Mesothelial cell of epicardium (in vitro differentiated cells): ENCODE measurements around the gene CDKN2D. TPM values are rescaled to one million over a fixed set of nuclear protein-coding genes. Genes with fewer than 3 reads are reported as not detected.

Experiments
- DNase-seq, 2 experiments: peaks; one replicate each; pipeline ENCODE4 v3.0.0; 2021; ENCODE audit warnings: low spot score in 2 of 2; ENCODE audit not compliant: unreplicated experiment in 2 of 2
- H3K27ac Mint-ChIP-seq: 2 replicates; pipeline ENCODE4 v1.8.0; 2021; ENCODE audit warnings: mixed read lengths
- H3K27me3 Mint-ChIP-seq: 2 replicates; pipeline ENCODE4 v1.8.0; 2021; ENCODE audit warnings: low read depth, mixed read lengths
- H3K36me3 Mint-ChIP-seq: 2 replicates; pipeline ENCODE4 v1.8.0; 2021; ENCODE audit warnings: mixed read lengths
- H3K4me1 Mint-ChIP-seq: 2 replicates; pipeline ENCODE4 v1.8.0; 2021; ENCODE audit warnings: mixed read lengths
- H3K4me3 Mint-ChIP-seq: 2 replicates; pipeline ENCODE4 v1.8.0; 2021; ENCODE audit warnings: mild to moderate bottlenecking, moderate library complexity, mixed read lengths
- H3K9me3 Mint-ChIP-seq: 2 replicates; pipeline ENCODE4 v1.8.0; 2021; ENCODE audit warnings: mixed read lengths
- CTCF ChIP-seq: fragments of 200-600 bp; sonication (generic); IDR thresholded peaks from one replicate; pipeline ENCODE4 v1.5.0; 2021; ENCODE audit warnings: antibody characterized with exemption; ENCODE audit not compliant: unreplicated experiment
- total RNA-seq: library from RNA; stranded (reverse); gene quantifications from 3 replicates; pipeline ENCODE4 v1.2.1, GENCODE V29; 2021

Gene CDKN2D
- total RNA-seq = 2.6 to 3.1 TPM (median 2.7 TPM) in 3 replicates

DNA sequence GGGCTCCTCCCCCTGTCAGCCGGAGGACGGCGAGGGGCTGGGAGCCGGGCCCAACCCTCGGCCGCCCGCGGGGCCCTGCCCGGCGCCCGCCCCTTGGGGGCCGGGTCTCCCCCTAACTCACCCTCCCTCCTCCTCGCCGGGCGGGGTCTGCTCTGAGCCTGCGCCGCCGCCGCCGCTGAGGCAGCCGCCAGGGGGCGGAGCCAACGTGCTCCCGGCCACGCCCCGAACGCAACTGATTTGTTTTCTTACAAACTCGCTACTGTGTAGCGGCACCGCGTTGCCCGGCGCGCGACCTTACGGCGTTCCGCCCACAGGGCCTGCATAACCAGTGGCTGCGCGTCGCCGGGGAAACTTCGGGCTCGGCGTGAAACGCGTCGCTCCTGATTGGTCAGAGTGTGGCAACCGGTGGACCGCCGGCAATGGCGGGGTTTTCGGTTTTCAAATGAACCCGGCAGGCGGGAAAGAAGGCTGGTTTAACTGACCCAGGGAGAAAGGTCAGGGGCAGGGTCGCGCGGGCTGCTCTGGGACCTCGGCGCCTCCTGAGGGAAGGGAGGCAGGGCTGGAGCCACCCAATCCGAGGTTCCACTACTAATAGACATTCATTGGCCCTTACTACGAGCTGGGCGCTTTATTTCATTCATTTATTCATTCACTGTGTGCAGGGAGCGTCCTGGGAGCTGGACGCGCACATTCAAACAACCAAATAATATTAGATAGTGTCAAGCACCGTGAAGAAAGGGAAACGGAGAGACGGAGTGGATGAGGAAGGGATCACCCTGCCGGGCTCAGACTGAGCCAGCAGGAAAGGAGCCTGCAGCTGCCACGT, at the start of gene CDKN2D:
Gene CDKN2D, minus strand, starts transcription at position 154 of the 826 bp plus-strand sequence. CDS start 326 bp downstream, outside the sequence.
- H3K4me1 Mint-ChIP-seq = peaks cover 41% of the 10 kb centered on the region
- peak within 1 kb of the TSS; percentile 96 for H3K27ac Mint-ChIP-seq
- H3K27me3 Mint-ChIP-seq = no peaks in the 10 kb centered on the region
- TF ChIP-seq CTCF = peak; percentile 74
- no peaks in the 10 kb centered on the region for H3K9me3 Mint-ChIP-seq
- peak within 1 kb of the TSS; percentile 87 for H3K4me3 Mint-ChIP-seq
- H3K36me3 Mint-ChIP-seq = no peaks in the 10 kb centered on the region
- peak; percentile 99 for DNase-seq

GRCh38 chr19:10617409-10618121, 48.8 kb upstream of the CDKN2D start:
- no peaks in the 10 kb centered on the region for H3K9me3 Mint-ChIP-seq
- H3K27me3 Mint-ChIP-seq = no peaks in the 10 kb centered on the region
- peak overlapping the region; percentile 99 for H3K27ac Mint-ChIP-seq
- TF ChIP-seq CTCF = no peak
- H3K4me1 Mint-ChIP-seq = peaks cover 17% of the 10 kb centered on the region
- peak overlapping the region; percentile 12 for H3K4me3 Mint-ChIP-seq
- H3K36me3 Mint-ChIP-seq = peaks cover 10% of the 10 kb centered on the region
- DNase-seq = no peak

GRCh38 chr19:10615429-10616023, 46.7 kb upstream of the CDKN2D start:
- Mint-ChIP-seq H3K27me3 (no peaks in the 10 kb centered on the region), H3K9me3 (no peaks in the 10 kb centered on the region), H3K4me1 (peaks cover 10% of the 10 kb centered on the region), H3K36me3 (peaks cover 7% of the 10 kb centered on the region), H3K4me3 (no peak overlapping the region), H3K27ac (no peak overlapping the region)
- no peak for TF ChIP-seq CTCF
- DNase-seq = no peak

GRCh38 chr19:10612499-10613119, 43.8 kb upstream of the CDKN2D start:
- no peaks in the 10 kb centered on the region for H3K27me3 Mint-ChIP-seq
- peaks cover 6% of the 10 kb centered on the region for H3K4me1 Mint-ChIP-seq
- no peak for DNase-seq
- peak overlapping the region; percentile 66 for H3K27ac Mint-ChIP-seq
- H3K9me3 Mint-ChIP-seq = no peaks in the 10 kb centered on the region
- peaks cover 7% of the 10 kb centered on the region for H3K36me3 Mint-ChIP-seq
- no peak for TF ChIP-seq CTCF
- H3K4me3 Mint-ChIP-seq = no peak overlapping the region

DNA sequence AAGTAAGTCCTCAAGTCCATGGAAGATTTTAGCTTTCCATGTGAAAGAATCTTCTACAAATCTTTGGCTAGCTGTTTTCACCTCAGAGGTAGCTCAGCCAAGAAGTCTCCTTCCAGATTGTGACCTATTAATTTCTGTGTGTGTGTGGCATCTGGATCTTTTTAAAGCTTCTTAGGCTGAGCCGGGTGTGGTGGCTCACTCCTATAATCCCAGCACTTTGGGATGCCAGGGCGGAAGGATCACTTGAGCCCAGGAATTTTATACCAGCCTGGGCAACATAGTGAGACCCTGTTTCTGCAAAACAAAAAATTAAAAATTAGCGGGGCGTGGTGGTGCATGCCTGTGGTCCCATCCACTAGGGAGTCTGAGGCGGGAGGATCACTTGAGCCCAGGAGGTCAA, 43.1 kb upstream of the CDKN2D start:
- Mint-ChIP-seq H3K4me1 (no peaks in the 10 kb centered on the region), H3K36me3 (peaks cover 7% of the 10 kb centered on the region), H3K4me3 (no peak overlapping the region), H3K27me3 (no peaks in the 10 kb centered on the region), H3K27ac (no peak overlapping the region), H3K9me3 (no peaks in the 10 kb centered on the region)
- no peak for DNase-seq
- no peak for TF ChIP-seq CTCF
